Right lobe of liver (tissue), 4 donors: ENCODE data around the gene SERPINH1.

Experiments
- CTCF ChIP-seq, 4 donors: fragments of 200-600 bp in 3 of 4; fragments of 450-650 bp in 1 of 4; IDR thresholded peaks; one replicate each; pipeline versions ENCODE4 v1.5.1 to v1.8.0; 2016 to 2022; ENCODE audit warnings: antibody characterized with exemption in 4 of 4, mild to moderate bottlenecking in 2 of 4
- POLR2A ChIP-seq: fragments of 450-650 bp; IDR thresholded peaks from one replicate; pipeline ENCODE4 v1.6.1; 2017; ENCODE audit warnings: antibody characterized with exemption, mild to moderate bottlenecking
- donor health status: DM: no; HTN: no; CAD: no.
- donor health status: DM: no; HTN: no; CAD: no.
- donor health status: DM: no; HTN: yes; CAD: no.

- TF ChIP-seq CTCF (IDR thresholded peaks at IDR 0.05) (no peak), POLR2A (no peak)
Measured at GRCh38 chr11:75516886-75517285, 45.2 kb upstream of the SERPINH1 start.
